GM18511 (cell line): Measurements from ENCODE around the gene ZNF726.
A peak's percentile ranks its signal among the peaks of the same experiment; 100 is the strongest.
"Not testable (repeated sequence)": the region's sequence is repeated elsewhere in the genome, so short reads cannot be mapped to it uniquely, and the experiment has no call there.

Experiments used
- ATAC-seq: cut with Tn5 transposase; IDR thresholded peaks from one replicate; pipeline ENCODE4 v1.9.1; 2021; ENCODE audit warnings: mild to moderate bottlenecking, moderate library complexity; ENCODE audit not compliant: unreplicated experiment

The ZNF726 gene

GRCh38 chr19:23914402-23915286 lies at the start of gene ZNF726:
Gene ZNF726, plus strand, starts transcription at chr19:23914886. Its CDS starts 109 bp downstream, at chr19:23914995.
- peak; percentile 96 for ATAC-seq

GRCh38 chr19:23867895-23868294 lies 46.8 kb upstream of the ZNF726 start:
- no peak for ATAC-seq

- ATAC-seq: no peak
Measured at GRCh38 chr19:23868630-23869029, 46.1 kb upstream of the ZNF726 start.

DNA sequence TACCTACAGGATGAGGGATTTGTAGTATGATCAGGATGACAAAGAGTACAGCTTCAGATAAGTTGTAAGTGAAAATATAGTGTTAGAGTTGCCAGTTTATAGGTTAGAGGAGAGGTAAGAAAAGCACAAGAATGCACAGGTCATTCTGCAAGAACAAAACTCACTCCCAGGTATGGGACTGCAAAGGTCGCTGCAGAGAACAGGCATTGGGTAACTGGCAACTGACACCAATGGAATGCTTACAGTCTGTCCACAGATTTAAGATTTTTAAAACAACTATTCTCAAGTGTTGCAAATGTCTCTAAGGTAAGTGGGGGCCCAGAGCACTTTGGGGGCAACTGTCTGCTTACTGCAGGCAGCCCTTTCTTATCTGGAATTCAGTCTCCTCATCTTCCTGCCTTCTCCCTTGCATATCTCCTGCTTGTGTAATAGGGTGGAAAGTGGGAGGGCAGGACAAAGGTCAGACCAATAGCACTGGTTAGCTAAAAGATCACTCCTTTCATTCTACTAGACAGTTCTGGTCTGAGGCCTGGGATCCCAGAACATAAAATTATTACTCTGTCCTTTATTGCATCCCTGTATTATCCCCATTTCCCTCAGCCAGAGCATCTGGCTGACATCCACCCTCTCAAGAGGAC lies 42.3 kb upstream of the ZNF726 start:
- ATAC-seq: no peak

DNA sequence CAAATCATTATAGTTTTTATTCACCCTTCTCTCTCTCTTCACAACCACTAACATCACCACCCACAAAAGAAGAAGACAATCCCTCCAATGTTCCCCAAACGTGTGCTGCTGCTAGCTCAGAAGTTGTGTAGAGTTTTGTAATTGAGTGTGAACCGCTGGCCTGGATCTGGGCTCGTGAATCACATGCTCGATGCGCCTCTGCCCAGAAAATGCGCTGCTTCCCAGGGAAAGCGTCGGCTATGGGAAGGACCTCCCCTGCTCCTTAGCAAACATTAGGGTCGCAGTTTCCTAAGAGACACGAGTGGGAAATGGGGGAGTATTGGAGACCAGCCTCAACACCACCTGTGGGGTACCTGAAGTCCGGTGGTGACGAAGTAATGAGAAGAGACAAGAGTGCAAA lies 38.4 kb upstream of the ZNF726 start:
- ATAC-seq: no peak

DNA sequence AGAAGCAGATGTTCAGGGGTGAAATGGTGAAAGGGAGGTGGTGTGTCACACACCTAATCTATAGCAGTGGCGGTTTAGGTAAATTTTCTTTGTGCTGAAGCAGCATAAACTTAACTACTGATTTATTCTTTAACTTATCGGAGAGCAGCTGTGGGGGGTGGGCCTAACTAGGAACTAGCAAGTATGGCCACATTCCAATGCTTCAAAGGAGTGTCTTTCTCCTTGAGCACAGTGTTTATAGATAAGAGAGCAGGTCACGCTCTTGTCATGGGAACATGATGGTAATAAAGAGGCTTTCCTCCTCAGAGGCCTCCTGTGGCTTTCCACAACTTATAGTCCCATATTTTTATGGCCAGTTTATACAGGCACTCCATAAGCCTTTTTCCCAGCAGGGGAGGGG lies 37.9 kb upstream of the ZNF726 start:
- ATAC-seq: not testable (repeated sequence)

DNA sequence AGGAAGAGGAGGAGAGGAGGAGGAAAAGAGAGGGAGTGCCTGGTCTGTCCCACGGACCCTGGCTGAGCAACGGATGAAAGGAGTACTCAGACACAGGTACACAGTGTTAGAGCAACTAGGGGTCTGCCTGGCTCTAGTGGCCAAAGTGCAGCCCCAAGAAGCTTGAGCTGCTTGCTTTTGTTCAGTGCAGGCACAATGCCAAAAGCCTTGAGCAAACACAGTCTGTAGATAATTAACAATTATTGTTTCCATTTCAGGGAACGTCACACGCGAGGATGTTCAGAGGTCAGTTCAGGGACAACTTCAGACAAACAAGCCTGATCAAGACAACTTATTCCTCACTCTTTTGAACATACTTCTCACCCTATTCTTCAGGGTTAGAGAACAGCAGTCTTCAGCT lies 32.2 kb upstream of the ZNF726 start:
- ATAC-seq: no peak

DNA sequence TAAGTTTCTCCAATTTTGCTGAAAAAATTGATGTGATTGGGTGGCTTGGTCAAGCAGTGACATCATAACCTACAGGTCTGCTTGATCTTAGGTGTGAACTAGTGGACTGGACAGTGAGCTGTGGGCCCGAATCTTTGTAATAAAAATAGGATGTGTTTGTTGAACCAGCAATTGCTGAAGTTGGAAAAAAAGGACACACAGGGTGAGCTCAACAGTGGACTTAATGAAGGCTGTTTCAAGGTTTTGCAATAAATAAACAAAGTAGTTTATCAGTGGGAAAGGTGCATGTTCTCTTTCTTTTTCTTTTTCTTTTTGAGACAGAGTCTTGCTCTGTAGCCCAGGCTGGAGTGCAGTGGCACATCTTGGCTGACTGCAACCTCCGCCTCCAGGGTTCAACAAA lies 30.3 kb upstream of the ZNF726 start:
- ATAC-seq: no peak

GRCh38 chr19:23887642-23888041 lies 27.0 kb upstream of the ZNF726 start:
- no peak for ATAC-seq

- not testable (repeated sequence) for ATAC-seq
Measured at GRCh38 chr19:23896096-23896495, 18.6 kb upstream of the ZNF726 start.

GRCh38 chr19:23896912-23897311 lies 17.8 kb upstream of the ZNF726 start:
- ATAC-seq: no peak

DNA sequence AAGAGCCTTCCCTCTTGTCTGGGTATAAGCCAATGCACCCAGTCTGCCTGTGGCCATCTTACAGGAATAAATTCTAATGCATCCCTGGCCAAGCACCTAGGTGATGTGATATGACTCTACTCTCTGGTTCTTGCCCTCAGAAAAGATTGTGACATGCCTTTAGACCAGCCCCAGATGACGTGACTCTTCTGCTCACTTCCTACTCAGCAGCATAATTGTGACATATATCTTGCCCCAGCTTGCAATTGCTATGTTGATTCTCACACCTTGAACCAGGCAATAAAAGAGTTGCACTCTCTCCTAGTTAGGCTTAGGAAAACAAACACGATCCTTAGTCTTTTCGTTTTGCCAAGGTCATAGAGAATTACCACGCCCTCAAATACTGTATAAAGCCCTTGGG lies 13.3 kb upstream of the ZNF726 start:
- no peak for ATAC-seq

- ATAC-seq: no peak
Measured at GRCh38 chr19:23904406-23904805, 10.3 kb upstream of the ZNF726 start.

GRCh38 chr19:23905771-23906170 lies 8.9 kb upstream of the ZNF726 start:
- no peak for ATAC-seq

DNA sequence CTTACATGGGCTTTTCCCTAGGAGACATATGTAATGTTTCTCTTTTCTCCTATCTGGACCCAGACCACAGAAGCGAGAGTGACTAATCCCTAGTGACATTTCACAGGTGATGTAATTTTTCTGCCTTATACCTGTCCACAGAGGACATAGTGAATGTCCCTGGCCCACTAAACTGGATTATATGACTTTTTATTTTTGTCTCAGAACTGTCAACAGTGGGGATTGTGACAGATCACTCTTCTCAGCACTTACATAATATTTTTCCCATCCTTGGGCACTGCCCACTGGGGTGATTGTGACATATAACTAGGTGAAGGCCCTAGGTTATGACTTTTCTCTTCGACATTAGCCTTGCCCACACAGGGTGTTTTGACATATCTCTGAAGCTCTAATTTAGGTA lies 7.9 kb upstream of the ZNF726 start:
- no peak for ATAC-seq

DNA sequence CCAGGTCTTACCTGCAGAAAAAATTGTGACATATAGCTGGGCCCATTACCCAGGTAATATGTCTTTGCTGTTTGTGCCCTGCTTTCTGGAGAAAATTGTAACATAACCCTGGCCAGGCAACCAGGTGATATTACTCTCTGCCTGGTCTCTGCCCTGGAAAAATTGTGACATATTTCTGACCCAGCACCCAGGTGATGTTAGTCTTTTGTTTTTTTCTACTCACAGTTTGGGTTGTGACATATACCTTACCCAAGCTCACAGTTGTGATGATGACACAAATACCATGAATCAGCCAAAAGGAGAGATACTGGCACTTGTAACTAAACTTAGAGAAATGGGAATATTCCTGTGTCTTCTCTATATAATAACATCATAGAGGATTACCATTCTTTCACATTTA lies 6.5 kb upstream of the ZNF726 start:
- no peak for ATAC-seq

- ATAC-seq: no peak
Measured at GRCh38 chr19:23909222-23909621, 5.5 kb upstream of the ZNF726 start.

DNA sequence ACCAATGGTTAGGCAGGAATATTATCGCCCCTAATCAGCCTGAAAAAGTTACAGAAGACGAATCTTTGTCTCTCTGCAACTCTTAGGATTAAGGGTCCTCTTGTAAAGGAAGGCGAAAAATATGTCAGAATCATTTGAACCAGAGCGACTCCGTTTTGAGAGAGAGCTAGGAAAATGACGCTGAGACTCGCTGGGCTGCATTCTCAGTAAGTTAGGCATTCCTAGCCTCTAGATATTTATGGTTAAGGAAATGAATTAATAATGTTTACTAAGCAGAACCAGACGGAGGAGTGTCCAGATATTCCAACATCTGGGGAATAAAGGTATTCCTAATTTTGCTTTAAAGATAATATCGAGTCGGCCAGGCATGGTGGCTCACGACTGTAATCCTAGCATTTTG lies 755 bp upstream of the ZNF726 start:
- ATAC-seq: no peak

DNA sequence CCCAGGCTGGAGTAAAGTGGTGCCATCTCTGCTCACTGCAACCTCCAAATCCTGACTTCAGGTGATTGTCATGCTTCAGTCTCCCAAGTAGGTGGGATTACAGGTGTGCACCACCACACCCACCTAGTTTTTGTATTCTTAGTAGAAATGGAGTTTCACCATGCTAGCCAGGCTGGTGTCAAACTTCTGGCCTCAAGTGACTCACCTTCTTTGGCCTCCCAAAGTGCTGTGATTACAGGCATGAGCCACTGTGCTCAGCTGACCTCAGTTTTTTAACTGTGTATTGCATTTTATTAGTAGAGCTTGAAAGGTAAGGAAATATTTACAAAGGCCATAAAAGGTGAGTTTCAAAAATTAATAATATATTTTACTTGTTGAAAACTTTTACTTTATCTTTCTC lies 2.3 kb downstream of the ZNF726 start:
- no peak for ATAC-seq

DNA sequence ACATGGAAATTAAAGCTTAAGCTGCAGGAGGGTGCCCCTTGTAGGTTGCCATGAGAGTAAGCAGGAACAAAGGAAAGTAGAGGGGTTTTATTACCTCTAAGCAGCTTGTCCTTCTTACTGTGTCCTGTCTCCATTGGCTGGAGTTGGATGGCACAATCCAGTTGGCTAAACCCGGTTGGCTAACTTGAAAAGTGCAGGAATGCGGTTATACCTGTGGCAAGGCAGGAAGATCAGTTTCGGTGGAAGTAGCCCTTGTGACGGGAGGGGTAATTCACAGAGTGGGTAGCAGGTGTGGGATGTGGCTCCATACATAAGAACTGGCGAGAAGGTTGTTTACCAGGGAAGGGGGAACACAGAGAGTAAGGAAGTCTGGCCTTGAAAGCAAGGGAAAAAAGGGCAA lies 3.2 kb downstream of the ZNF726 start:
- no peak for ATAC-seq

- ATAC-seq: no peak
Measured at GRCh38 chr19:23925285-23925684, 10.6 kb downstream of the ZNF726 start.

GRCh38 chr19:23932878-23933277 lies 18.2 kb downstream of the ZNF726 start:
- ATAC-seq: no peak
